Activated CD4-positive, alpha-beta T cell treated with anti-CD3 and anti-CD28 coated beads, Interleukin-2, amount 50 U/mL, for 24 hours (primary cell): ENCODE measurements around the gene NLRP5.
"Not testable (repeated sequence)": the region's sequence is repeated elsewhere in the genome, so short reads cannot be mapped to it uniquely, and the experiment has no call there.

ENCODE experiments used
- DNase-seq, 2 donors: peaks; one replicate each; pipeline ENCODE4 v3.0.0-alpha.2; 2020; ENCODE audit warnings: low read depth in 1 of 2, low spot score in 1 of 2

The NLRP5 gene

GRCh38 chr19:55986487-55986886 lies at the start of gene NLRP5:
Gene NLRP5 (plus strand): TSS chr19:55986775.
- DNase-seq: no peak

- no peak for DNase-seq
Observed at GRCh38 chr19:55939206-55939605, 47.4 kb upstream of the NLRP5 start.

- no peak for DNase-seq
Observed at GRCh38 chr19:55940306-55940705, 46.3 kb upstream of the NLRP5 start.

- no peak for DNase-seq
Observed at GRCh38 chr19:55947532-55947931, 39.0 kb upstream of the NLRP5 start, which contains the start of gene NLRP8. Gene NLRP8 (plus strand): TSS chr19:55947832.

- not testable (repeated sequence) for DNase-seq
Observed at GRCh38 chr19:55950566-55950965, 36.0 kb upstream of the NLRP5 start.

- no peak for DNase-seq
Observed at GRCh38 chr19:55956431-55956830, 30.1 kb upstream of the NLRP5 start.

- no peak for DNase-seq
Observed at GRCh38 chr19:55958356-55958755, 28.2 kb upstream of the NLRP5 start.

- DNase-seq: no peak
Observed at GRCh38 chr19:55959996-55960675, 26.4 kb upstream of the NLRP5 start.

GRCh38 chr19:55962186-55962585 lies 24.4 kb upstream of the NLRP5 start:
- DNase-seq: no peak

- DNase-seq: no peak
Observed at GRCh38 chr19:55973982-55974381, 12.6 kb upstream of the NLRP5 start.

- no peak for DNase-seq
Observed at GRCh38 chr19:55980415-55980814, 6.2 kb upstream of the NLRP5 start.

- DNase-seq: no peak
Observed at GRCh38 chr19:55985254-55985653, 1.3 kb upstream of the NLRP5 start.

GRCh38 chr19:55990831-55991230 lies 4.3 kb downstream of the NLRP5 start:
- no peak for DNase-seq

- no peak for DNase-seq
Observed at GRCh38 chr19:55993492-55993891, 6.9 kb downstream of the NLRP5 start.

GRCh38 chr19:56014765-56015164 lies 28.2 kb downstream of the NLRP5 start:
- no peak for DNase-seq

GRCh38 chr19:56015756-56016155 lies 29.2 kb downstream of the NLRP5 start:
- no peak for DNase-seq

GRCh38 chr19:56019325-56019724 lies 32.8 kb downstream of the NLRP5 start:
- DNase-seq: not testable (repeated sequence)

GRCh38 chr19:56020355-56020975 lies 33.9 kb downstream of the NLRP5 start:
- not testable (repeated sequence) for DNase-seq

GRCh38 chr19:56026769-56027168 lies 40.2 kb downstream of the NLRP5 start:
- no peak for DNase-seq

GRCh38 chr19:56053596-56053995 lies 67.0 kb downstream of the NLRP5 start:
- no peak for DNase-seq

- DNase-seq: peak; percentile 40 to 42
Observed at GRCh38 chr19:56066152-56067023, 79.8 kb downstream of the NLRP5 start.

- DNase-seq: no peak
Observed at GRCh38 chr19:56069642-56070041, 83.1 kb downstream of the NLRP5 start.
